Panc1 (cell line): ENCODE results near the gene MYO18B. TPM values are rescaled to one million over a fixed set of nuclear protein-coding genes. Genes with fewer than 3 reads are reported as not detected.

Source experiments
- ATAC-seq: fragments of 200-7000 bp; cut with Tn5 transposase; 2 replicates; pipeline ENCODE4 v1.9.1; 2020; ENCODE audit warnings: mild to moderate bottlenecking, moderate library complexity
- BruUV-seq: library from RNA; stranded (reverse); fragments of 400-500 nt; replicated peaks from 2 replicates; lab custom pipeline; 2021; lab: Mats Ljungman, UMichigan
- CTCF ChIA-PET: fragments of 300-600 bp; sonication (Branson Sonifier 250); formaldehyde crosslinking; loops from one replicate; lab custom pipeline; 2022; ENCODE audit warnings: antibody characterized with exemption; lab: Charles Lee
- POLR2A ChIA-PET: fragments of 300-600 bp; sonication (Branson Sonifier 250); formaldehyde crosslinking; loops from one replicate; lab custom pipeline; 2022; ENCODE audit warnings: antibody characterized with exemption; lab: Charles Lee
- DNase-seq: peaks from one replicate; pipeline ENCODE4 v3.0.0-alpha.2; 2010; ENCODE audit warnings: low read depth, low spot score
- H3K27ac ChIP-seq: 2 replicates; pipeline ENCODE4 v1.5.1; 2011; ENCODE audit warnings: mild to moderate bottlenecking, low read length, inconsistent platforms
- H3K27me3 ChIP-seq: fragments of 200-500 bp; sonication (Bioruptor generic); 2 replicates; pipeline ENCODE4 v1.6.0; 2014; ENCODE audit warnings: low read length, inconsistent platforms; ENCODE audit not compliant: control insufficient read depth, insufficient read depth
- H3K36me3 ChIP-seq: fragments of 200-500 bp; sonication (Bioruptor generic); 2 replicates; pipeline ENCODE4 v1.5.1; 2014; ENCODE audit warnings: inconsistent platforms, mild to moderate bottlenecking, low read length, moderate library complexity; ENCODE audit not compliant: control insufficient read depth, insufficient read depth
- H3K4me1 ChIP-seq: 2 replicates; pipeline ENCODE4 v1.5.1; 2011; ENCODE audit warnings: inconsistent platforms, mild to moderate bottlenecking, low read length, moderate library complexity; ENCODE audit not compliant: control insufficient read depth, insufficient read depth
- H3K4me3 ChIP-seq, 2 experiments: 2 replicates each; pipeline ENCODE4 v1.5.1; 2011 to 2012; ENCODE audit warnings: low read depth in 2 of 2, low read length in 2 of 2, mild to moderate bottlenecking in 2 of 2, inconsistent platforms in 1 of 2, moderate library complexity in 1 of 2
- H3K9me3 ChIP-seq: fragments of 200-500 bp; sonication (Bioruptor generic); 2 replicates; pipeline ENCODE4 v1.5.1; 2014; ENCODE audit warnings: low read depth, mild to moderate bottlenecking, inconsistent platforms, low read length, moderate library complexity; ENCODE audit not compliant: control insufficient read depth, insufficient read depth
- CTCF ChIP-seq: fragments of 450-650 bp; IDR thresholded peaks from 2 replicates; pipeline ENCODE4 v1.5.1; 2017; ENCODE audit warnings: mild to moderate bottlenecking
- POLR2AphosphoS5 ChIP-seq: IDR thresholded peaks from 2 replicates; pipeline ENCODE4 v1.6.1; 2012; ENCODE audit warnings: mild to moderate bottlenecking, low read depth, low read length, moderate library complexity
- REST ChIP-seq, 2 experiments: IDR thresholded peaks; 2 replicates each; pipeline ENCODE4 v1.6.1; 2011 to 2012; ENCODE audit warnings: low read depth in 2 of 2, control low read depth in 1 of 2, low read length in 1 of 2, mild to moderate bottlenecking in 1 of 2, moderate library complexity in 1 of 2; ENCODE audit not compliant: insufficient read depth in 1 of 2
- SIN3A ChIP-seq: IDR thresholded peaks from 2 replicates; pipeline ENCODE4 v1.6.1; 2012; ENCODE audit warnings: low read depth, mild to moderate bottlenecking, low read length, moderate library complexity, borderline replicate concordance; ENCODE audit not compliant: insufficient read depth
- TCF7L2 ChIP-seq: IDR thresholded peaks from 2 replicates; pipeline ENCODE4 v1.6.1; 2011; ENCODE audit warnings: mild to moderate bottlenecking, low read depth, low read length, inconsistent platforms
- in situ Hi-C: cut with HindIII; loops from 2 replicates; pipeline ENCODE4 v1.10.0; 2016; ENCODE audit warnings: low sequenced_read_pairs, low pct_unique_long_range_greater_than_20kb
- intact Hi-C: fragments of 100-400 bp; cut with micrococcal nuclease; formaldehyde crosslinking; loops from one replicate; pipeline ENCODE4 v1.10.0; 2022; ENCODE audit not compliant: unreplicated experiment
- total RNA-seq: library from RNA; stranded (reverse); gene quantifications from one replicate; pipeline ENCODE4 v1.2.1, GENCODE V29; 2021; ENCODE audit not compliant: unreplicated experiment

The MYO18B gene
- total RNA-seq, 1 experiment from 2014 or later: not detected

- CTCF ChIA-PET: no interaction called here
- H3K27me3 ChIP-seq: peaks cover 9% of the 10 kb centered on the region; the same call in 1 of the 2 replicates
- H3K36me3 ChIP-seq: no peaks in the 10 kb centered on the region
- H3K27ac ChIP-seq: no peak overlapping the region
- no peak overlapping the region for H3K4me3 ChIP-seq
- TF ChIP-seq TCF7L2: no peak
- no peak for TF ChIP-seq SIN3A
- no peak for TF ChIP-seq REST (IDR thresholded peaks at IDR 0.05; ENCODE audit: insufficient read depth in 1 of 2, low read depth in 2 of 2, low read length in 1 of 2)
- TF ChIP-seq CTCF: no peak
- TF ChIP-seq POLR2AphosphoS5: no peak
- no peak for DNase-seq
- intact Hi-C loops: no loop called here
- no peaks in the 10 kb centered on the region for H3K9me3 ChIP-seq
- POLR2A ChIA-PET: no interaction called here
- ATAC-seq: no peak
- H3K4me1 ChIP-seq: no peaks in the 10 kb centered on the region
- BruUV-seq: no TSS peak
- in situ Hi-C loops: no loop called here
These were observed 305.5 kb downstream of the MYO18B start for GRCh38 chr22:26047516-26047915.

- in situ Hi-C loops: no loop called here
- POLR2A ChIA-PET: no interaction called here
These were observed 305.9 kb downstream of the MYO18B start for GRCh38 chr22:26047920-26048319.

More at GRCh38 chr22:26047920-26048319, 305.9 kb downstream of the MYO18B start:
- no peak for TF ChIP-seq SIN3A
- TF ChIP-seq POLR2AphosphoS5: no peak
- TF ChIP-seq CTCF: no peak
- no peak for TF ChIP-seq REST (IDR thresholded peaks at IDR 0.05; ENCODE audit: insufficient read depth in 1 of 2, low read depth in 2 of 2, low read length in 1 of 2)
- no peak for TF ChIP-seq TCF7L2
- intact Hi-C loops: no loop called here
- H3K4me3 ChIP-seq: no peak overlapping the region
- CTCF ChIA-PET: no interaction called here
- H3K27ac ChIP-seq: no peak overlapping the region
- DNase-seq: no peak
- no peaks in the 10 kb centered on the region for H3K36me3 ChIP-seq
- no peaks in the 10 kb centered on the region for H3K9me3 ChIP-seq
- ATAC-seq: no peak
- H3K4me1 ChIP-seq: no peaks in the 10 kb centered on the region
- no TSS peak for BruUV-seq
- peaks cover 9% of the 10 kb centered on the region; the same call in 1 of the 2 replicates for H3K27me3 ChIP-seq
